Kidney epithelial cell (primary cell): Measurements from ENCODE around the gene EDN1. TPM values are rescaled to one million over a fixed set of nuclear protein-coding genes. Genes with fewer than 3 reads are reported as not detected.

Experiments
- DNase-seq: peaks from one replicate; pipeline ENCODE4 v3.0.0-alpha.2; 2010; ENCODE audit warnings: low read depth
- H3K27me3 ChIP-seq: 2 replicates; pipeline ENCODE4 v1.6.0; 2011; ENCODE audit warnings: low read length; ENCODE audit not compliant: control insufficient read depth, insufficient read depth
- H3K36me3 ChIP-seq: 2 replicates; pipeline ENCODE4 v1.5.1; 2011; ENCODE audit warnings: low read length; ENCODE audit not compliant: control insufficient read depth, insufficient read depth
- H3K4me3 ChIP-seq: 2 replicates; pipeline ENCODE4 v1.5.1; 2011; ENCODE audit warnings: low read depth, mild to moderate bottlenecking, control low read depth, low read length
- total RNA-seq: library from RNA; depleted of rRNA; stranded (reverse); fragments of >200 nt; gene quantifications from 2 replicates; pipeline ENCODE4 v1.2.3, GENCODE V29; 2015
- TF ChIP-seq, protein P1 (sequence below): IDR thresholded peaks from 2 replicates; pipeline ENCODE4 v1.5.1; 2011; ENCODE audit warnings: mild to moderate bottlenecking, moderate library complexity, low read length, control low read depth, inconsistent platforms; ENCODE audit not compliant: insufficient read depth, poor library complexity, severe bottlenecking

Gene EDN1
- total RNA-seq, 1 donor from 2014 or later = 59.8 TPM

GRCh38 chr6:12311106-12311505 lies 20.9 kb downstream of the EDN1 start:
- TF ChIP-seq, protein P1, sequence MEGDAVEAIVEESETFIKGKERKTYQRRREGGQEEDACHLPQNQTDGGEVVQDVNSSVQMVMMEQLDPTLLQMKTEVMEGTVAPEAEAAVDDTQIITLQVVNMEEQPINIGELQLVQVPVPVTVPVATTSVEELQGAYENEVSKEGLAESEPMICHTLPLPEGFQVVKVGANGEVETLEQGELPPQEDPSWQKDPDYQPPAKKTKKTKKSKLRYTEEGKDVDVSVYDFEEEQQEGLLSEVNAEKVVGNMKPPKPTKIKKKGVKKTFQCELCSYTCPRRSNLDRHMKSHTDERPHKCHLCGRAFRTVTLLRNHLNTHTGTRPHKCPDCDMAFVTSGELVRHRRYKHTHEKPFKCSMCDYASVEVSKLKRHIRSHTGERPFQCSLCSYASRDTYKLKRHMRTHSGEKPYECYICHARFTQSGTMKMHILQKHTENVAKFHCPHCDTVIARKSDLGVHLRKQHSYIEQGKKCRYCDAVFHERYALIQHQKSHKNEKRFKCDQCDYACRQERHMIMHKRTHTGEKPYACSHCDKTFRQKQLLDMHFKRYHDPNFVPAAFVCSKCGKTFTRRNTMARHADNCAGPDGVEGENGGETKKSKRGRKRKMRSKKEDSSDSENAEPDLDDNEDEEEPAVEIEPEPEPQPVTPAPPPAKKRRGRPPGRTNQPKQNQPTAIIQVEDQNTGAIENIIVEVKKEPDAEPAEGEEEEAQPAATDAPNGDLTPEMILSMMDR = no peak
- H3K36me3 ChIP-seq = no peaks in the 10 kb centered on the region
- no peak for DNase-seq
- H3K4me3 ChIP-seq = no peak overlapping the region
- H3K27me3 ChIP-seq = no peaks in the 10 kb centered on the region

- Histone ChIP-seq H3K36me3 (no peaks in the 10 kb centered on the region), H3K4me3 (no peak overlapping the region), H3K27me3 (no peaks in the 10 kb centered on the region)
- no peak for DNase-seq
- TF ChIP-seq, protein P1 = no peak
These were observed 22.6 kb downstream of the EDN1 start for GRCh38 chr6:12312736-12313135.

- DNase-seq = no peak
- H3K36me3 ChIP-seq = no peaks in the 10 kb centered on the region
- TF ChIP-seq, protein P1 = no peak
- no peak overlapping the region for H3K4me3 ChIP-seq
- H3K27me3 ChIP-seq = no peaks in the 10 kb centered on the region
These were observed 23.3 kb downstream of the EDN1 start for GRCh38 chr6:12313306-12313991.

GRCh38 chr6:12313992-12314589 lies 23.9 kb downstream of the EDN1 start:
- Histone ChIP-seq H3K36me3 (no peaks in the 10 kb centered on the region), H3K27me3 (no peaks in the 10 kb centered on the region), H3K4me3 (no peak overlapping the region)
- peak; percentile 85 for DNase-seq
- TF ChIP-seq, protein P1 = no peak

DNA sequence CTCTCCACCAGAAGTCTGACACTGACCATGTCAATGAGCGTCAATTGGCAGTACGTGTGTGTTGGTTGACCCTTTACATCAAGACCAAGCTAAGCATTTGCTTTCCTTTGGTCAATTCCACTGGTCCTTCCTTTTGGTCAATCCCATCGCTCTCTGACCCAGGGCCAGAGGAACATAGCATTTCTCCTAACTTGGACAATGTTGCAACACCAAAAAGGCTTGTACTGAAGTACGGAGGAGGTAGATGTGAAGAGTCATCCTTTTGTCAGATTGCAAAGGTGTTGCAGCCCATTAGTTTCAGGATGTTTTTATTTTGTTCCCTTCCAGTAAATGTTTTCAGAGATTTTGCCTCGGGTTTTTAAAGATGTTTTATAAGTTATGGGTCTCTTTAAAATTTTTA lies 24.6 kb downstream of the EDN1 start:
- TF ChIP-seq, protein P1 = no peak
- Histone ChIP-seq H3K36me3 (no peaks in the 10 kb centered on the region), H3K4me3 (no peak overlapping the region), H3K27me3 (no peaks in the 10 kb centered on the region)
- no peak for DNase-seq
